Adrenal gland (tissue), 5 donors: Measurements from ENCODE around the gene VPS54.

ENCODE experiments used
- POLR2A ChIP-seq, 2 donors: fragments of 450-650 bp; IDR thresholded peaks; one replicate each; pipeline ENCODE4 v1.6.1; 2017; ENCODE audit warnings: antibody characterized with exemption in 2 of 2, mild to moderate bottlenecking in 2 of 2, moderate library complexity in 1 of 2
- TF ChIP-seq, protein P1 (sequence below), 6 experiments: fragments of 450-650 bp in 4 of 6; fragments of 200-600 bp in 2 of 6; sonication (generic) in 1 of 6; IDR thresholded peaks; 1 replicate in 5 of 6; 2 replicates in 1 of 6; pipeline versions ENCODE4 v1.5.1 to v1.8.0; 2016 to 2021; ENCODE audit warnings: antibody characterized with exemption in 6 of 6, mild to moderate bottlenecking in 2 of 6, moderate library complexity in 1 of 6
- donor health status: DM: no; HTN: no; CAD: no.

DNA sequence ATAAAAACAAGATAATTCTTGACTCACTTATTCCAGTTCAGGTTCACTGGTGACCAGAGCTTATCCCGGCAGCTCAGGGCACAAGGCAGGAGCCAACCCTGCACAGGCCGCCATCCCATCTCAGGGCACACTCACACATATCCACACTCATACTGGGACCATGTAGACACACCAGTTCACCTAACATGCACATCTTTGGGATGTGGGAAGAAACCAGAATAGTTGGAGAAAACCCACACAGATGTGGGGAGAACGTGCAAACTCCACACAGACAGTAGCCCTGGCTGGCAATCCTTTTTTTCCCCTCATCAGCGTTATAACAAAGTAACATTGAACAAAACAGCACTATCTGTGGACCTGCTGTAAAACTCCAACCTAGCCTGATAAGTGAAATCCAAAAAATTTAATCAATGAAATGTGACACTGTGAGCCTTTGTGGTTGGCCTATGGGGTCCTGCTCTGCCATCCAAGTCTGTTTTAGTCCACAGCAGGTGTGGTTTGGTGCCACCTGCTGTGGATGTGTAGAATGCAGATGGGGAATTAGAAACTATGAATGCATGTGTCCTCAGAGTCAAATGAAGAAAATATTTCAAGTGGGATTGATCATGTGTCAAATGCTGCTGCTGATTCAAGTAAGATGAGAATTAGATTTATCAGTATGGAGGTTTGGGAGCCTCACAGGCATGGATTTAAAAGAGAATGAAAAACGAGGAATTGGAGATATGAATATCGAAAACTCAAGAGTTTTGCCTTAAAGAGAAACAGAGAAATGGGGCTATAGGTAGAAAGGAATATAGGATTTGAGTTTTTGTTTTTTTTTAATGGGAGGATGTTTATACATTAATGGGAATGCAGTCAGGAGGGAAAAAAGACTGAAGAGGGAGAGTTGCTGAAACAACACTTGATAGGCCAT lies 130.5 kb downstream of the VPS54 start:
- TF ChIP-seq, protein P1, sequence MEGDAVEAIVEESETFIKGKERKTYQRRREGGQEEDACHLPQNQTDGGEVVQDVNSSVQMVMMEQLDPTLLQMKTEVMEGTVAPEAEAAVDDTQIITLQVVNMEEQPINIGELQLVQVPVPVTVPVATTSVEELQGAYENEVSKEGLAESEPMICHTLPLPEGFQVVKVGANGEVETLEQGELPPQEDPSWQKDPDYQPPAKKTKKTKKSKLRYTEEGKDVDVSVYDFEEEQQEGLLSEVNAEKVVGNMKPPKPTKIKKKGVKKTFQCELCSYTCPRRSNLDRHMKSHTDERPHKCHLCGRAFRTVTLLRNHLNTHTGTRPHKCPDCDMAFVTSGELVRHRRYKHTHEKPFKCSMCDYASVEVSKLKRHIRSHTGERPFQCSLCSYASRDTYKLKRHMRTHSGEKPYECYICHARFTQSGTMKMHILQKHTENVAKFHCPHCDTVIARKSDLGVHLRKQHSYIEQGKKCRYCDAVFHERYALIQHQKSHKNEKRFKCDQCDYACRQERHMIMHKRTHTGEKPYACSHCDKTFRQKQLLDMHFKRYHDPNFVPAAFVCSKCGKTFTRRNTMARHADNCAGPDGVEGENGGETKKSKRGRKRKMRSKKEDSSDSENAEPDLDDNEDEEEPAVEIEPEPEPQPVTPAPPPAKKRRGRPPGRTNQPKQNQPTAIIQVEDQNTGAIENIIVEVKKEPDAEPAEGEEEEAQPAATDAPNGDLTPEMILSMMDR (IDR thresholded peaks at IDR 0.05): peak; percentile 39 to 73 (median 68)
- no peak for TF ChIP-seq POLR2A (IDR thresholded peaks at IDR 0.05)
